COLO829 (cell line): ENCODE data around the gene EFCAB7.
A peak's percentile ranks its signal among the peaks of the same experiment; 100 is the strongest.

Source experiments
- DNase-seq: peaks from one replicate; pipeline ENCODE4 v3.0.0; 2012; ENCODE audit warnings: low spot score

The EFCAB7 gene

DNA sequence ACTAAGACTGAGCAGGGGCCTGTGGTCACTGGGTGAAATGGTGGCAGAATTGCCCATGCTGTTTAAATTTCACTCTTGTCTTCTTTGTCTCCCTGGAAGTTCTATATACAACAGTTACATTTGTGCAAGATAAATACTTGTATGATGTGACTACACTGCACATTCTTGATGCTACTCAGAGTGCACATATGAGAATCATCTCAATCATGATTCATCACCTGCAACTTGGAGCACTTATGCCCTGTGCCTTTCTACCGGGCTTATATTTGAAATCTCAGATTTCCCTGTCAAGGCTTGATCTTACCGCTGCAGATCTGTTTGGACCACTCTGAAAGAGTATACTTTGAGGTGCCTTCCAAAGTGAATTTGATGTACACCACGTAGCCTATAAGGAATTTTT, 80.5 kb downstream of the EFCAB7 start:
- no peak for DNase-seq

- no peak for DNase-seq
These were observed 84.0 kb downstream of the EFCAB7 start for GRCh38 chr1:63607322-63607721.

GRCh38 chr1:63611231-63611630, 87.9 kb downstream of the EFCAB7 start:
- DNase-seq: peak; percentile 77

- no peak for DNase-seq
These were observed 89.2 kb downstream of the EFCAB7 start for GRCh38 chr1:63612564-63612963.

GRCh38 chr1:63612971-63613370, 89.6 kb downstream of the EFCAB7 start:
- no peak for DNase-seq

DNA sequence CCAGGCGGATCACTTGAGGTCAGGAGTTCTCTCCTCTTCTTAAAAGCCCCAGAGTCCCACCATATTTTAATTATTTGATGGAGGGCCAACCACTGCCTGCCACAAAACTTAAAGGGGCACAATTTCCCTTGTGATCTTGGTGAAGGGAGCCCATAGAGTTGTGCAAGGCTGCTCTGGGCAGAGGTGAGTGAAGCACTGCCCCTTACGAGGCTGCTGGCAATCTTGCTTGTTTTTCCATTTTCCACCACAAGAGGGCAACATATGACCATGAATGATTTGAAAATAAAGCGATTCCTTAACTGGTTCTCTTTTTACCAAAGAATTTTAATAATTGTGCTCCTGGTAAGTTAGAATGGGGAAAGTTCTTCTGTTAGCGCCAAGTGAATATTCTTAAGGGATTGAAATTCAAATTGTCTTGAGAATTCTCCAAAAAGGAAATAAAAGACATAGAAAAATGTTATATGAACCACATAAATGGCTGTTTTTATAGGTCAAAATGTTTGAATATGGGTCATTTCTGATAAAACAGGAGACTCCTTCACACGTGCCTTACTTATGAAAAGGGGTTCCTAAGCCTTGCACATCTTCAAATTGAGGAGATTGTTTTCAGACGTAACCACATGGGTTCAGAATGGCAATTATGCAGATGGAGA, 92.6 kb downstream of the EFCAB7 start:
- DNase-seq: peak; percentile 52

GRCh38 chr1:63617450-63617849, 94.1 kb downstream of the EFCAB7 start:
- DNase-seq: no peak

- DNase-seq: no peak
These were observed 94.7 kb downstream of the EFCAB7 start for GRCh38 chr1:63618011-63618410.

DNA sequence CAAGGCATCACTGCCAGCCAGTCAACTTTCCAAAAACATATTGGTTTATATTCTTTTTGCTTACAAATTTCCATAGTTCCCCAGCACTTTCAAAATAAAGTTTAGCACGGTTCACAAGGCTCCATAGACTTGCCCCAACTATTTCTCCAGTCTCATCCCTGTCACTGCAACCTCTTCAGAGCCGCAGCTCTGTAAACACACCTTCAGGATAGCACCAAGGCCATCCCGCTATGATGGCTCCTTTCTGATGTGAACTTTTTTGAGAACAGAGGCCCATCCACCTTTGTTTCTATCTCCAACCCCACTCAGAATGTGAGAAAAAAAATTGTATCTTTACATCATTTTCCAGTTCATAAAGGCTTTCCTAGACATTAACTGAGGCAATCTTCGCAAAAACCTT, 96.2 kb downstream of the EFCAB7 start:
- no peak for DNase-seq

DNA sequence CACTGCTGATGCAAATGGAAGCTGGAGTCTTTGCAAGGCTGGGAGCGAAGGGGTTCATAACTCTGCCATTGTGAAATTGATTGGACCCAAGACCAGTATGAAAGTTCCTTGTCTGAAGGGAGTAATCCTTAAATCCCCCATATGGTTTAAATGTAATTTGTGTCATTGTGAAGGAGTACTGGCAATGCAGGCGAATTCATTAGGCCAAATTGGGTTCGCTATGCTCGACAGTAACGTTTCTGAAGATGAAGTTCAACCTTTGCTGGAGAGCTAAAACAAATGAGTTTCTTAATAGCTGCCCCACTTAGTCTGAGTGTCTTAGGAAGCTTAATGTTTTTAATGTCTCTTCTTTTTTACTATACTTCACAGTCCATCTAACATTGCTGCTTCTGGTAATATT, 97.3 kb downstream of the EFCAB7 start:
- DNase-seq: no peak

DNA sequence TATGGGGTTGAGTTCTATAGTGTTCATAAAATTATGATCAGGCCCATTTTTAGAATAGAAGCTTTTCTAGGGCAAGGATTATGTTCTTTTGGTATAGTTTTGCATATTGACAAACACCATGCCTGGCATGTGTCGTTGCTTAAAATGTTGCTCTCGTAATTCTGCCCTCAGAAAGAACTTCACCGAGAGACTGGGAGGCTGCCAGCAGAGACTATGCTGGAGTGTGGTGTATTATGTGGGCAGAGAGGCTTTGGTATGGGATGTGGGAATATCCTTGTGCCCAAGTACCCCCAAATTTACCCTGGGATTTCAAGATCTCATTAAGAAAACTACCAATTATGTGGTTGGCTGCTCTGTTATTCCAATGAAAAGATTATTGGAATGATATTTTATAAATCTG, 97.8 kb downstream of the EFCAB7 start:
- no peak for DNase-seq

DNA sequence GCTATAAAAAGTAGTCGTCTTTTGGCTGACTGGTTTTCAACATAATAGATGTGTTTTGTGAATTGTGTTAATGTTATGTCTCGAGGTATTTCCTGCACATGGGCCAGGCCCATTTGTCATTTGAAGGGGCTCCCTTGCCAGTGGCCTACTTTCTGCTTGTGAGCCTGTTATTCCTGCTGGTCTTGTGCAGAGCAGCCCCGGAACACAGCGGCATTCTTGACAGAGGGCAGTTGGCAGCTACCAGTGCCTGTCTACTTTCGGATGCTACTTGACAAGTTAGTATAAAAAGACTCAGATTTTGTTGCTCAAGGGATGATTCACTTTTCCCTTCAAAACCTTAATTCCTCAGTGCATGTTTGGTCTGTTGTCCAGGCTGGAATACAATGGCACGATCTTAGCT, 98.4 kb downstream of the EFCAB7 start:
- no peak for DNase-seq
